HFF-Myc (cell line): Measurements from ENCODE around the gene IL22.

Experiments used
- DNase-seq: peaks from one replicate; pipeline ENCODE4 v3.0.0-alpha.2; 2011; ENCODE audit warnings: low read depth; ENCODE audit errors: extremely low read depth
- H3K4me3 ChIP-seq: replicated peaks from 2 replicates; pipeline ENCODE4 v1.5.1; 2011; ENCODE audit warnings: low read depth, mild to moderate bottlenecking, control low read depth, low read length
- TF ChIP-seq, protein P1 (sequence below): IDR thresholded peaks from 2 replicates; pipeline ENCODE4 v1.5.1; 2012; ENCODE audit warnings: mild to moderate bottlenecking, low read depth, low read length, control low read depth; ENCODE audit errors: missing control alignments

Gene IL22

DNA sequence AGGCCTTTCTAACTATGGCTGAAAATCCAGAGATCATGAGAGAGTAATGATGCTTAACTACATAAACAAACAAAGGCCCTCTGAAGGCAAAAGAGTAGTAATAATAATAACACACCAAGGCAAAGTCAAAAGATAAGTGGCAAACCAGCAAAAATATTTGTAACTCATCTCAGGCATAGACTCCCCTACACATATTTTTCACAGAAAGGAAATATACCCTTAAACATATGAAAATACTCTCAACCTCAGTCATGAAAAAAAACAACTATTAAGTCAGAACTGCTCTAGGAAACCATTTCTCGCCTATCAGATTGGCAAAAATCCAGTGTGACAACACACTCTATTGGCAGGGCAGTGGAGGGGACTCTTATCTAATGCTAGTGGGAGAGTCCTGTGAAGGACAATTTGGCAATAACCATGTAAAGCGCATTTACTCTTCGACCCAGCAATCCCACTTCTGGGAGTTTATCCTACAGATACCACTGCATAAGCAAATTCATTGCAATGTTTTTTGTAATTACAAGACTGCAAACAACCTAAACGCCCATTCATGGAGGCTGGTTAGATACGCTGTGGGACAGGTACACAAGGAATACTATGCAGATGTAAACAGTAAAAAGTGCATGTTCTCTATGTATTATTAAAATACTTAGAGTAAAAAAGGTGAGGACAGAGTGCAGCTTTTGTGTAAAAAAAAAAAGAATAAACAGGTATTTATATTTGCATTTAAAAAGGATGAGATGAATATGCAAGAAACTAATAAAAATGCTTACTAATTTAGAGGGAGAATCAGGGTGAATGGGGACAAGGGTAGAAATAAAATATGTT, 26.0 kb upstream of the IL22 start:
- DNase-seq, result no peak
- H3K4me3 ChIP-seq, result no peak overlapping the region
- TF ChIP-seq, protein P1, sequence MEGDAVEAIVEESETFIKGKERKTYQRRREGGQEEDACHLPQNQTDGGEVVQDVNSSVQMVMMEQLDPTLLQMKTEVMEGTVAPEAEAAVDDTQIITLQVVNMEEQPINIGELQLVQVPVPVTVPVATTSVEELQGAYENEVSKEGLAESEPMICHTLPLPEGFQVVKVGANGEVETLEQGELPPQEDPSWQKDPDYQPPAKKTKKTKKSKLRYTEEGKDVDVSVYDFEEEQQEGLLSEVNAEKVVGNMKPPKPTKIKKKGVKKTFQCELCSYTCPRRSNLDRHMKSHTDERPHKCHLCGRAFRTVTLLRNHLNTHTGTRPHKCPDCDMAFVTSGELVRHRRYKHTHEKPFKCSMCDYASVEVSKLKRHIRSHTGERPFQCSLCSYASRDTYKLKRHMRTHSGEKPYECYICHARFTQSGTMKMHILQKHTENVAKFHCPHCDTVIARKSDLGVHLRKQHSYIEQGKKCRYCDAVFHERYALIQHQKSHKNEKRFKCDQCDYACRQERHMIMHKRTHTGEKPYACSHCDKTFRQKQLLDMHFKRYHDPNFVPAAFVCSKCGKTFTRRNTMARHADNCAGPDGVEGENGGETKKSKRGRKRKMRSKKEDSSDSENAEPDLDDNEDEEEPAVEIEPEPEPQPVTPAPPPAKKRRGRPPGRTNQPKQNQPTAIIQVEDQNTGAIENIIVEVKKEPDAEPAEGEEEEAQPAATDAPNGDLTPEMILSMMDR, result no peak

DNA sequence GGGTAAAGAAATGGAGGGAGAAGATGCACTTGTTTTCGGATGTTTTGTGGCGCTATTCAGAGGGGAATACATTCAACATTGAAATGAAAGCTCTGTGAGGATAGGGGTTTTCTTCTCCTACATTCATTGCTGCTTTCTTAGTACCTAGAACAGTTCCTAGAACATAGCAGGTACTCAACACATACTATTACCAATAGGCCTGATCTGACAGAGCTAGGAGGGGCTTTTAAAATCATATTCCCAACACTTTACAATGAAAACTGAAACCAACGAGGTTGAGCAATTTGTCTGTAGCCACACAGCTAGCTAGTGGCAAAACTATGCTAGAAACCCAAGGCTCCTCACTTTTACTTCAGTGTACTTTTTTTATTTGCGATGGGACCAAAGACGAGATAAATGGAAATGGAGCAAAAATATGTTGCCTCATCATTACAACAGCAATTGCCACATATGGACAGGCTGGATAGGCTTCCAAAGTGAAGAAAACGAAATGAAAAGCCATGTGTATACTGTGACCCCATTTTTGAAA, 23.1 kb upstream of the IL22 start:
- DNase-seq, result no peak
- H3K4me3 ChIP-seq, result no peak overlapping the region
- TF ChIP-seq, protein P1, result no peak

DNA sequence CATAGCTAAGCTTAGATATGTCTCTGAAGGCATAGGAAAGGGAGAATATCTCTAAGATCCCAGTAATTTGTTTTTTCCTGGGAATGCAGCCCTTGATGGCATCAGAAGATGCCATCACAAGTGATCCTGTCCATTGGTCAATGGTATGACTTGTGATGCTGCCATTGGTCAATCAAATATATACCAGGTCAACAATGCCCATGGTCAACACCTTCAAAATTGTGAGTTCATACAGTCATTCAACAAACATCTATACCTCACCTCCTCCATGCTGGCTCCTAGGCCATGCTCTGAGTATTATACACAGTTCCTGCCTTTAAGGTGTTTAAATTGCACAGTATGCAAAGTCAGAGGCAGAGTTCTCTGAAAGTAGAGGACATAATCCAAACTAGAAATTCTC, 19.3 kb upstream of the IL22 start:
- H3K4me3 ChIP-seq, result no peak overlapping the region
- TF ChIP-seq, protein P1, result no peak
- no peak for DNase-seq

DNA sequence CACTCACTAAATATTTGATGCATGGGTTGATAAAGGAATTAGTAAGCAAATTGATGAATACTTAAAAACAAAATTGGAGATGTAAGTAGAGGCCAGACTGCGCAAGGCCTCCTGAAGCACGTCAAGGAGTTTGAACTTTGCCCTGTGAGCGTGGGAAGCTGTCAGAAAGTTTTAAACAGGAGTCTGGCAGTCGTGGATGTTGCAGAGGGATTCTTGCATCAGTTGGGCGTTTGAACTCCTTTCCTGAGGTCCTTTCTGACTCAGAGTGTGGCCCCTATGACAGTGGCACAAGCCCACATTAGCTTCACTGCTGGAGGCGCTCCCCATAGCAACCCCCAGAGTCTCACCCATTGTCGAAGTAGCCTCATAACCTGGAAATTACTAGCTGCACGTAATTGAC, 17.9 kb upstream of the IL22 start:
- DNase-seq, result no peak
- H3K4me3 ChIP-seq, result no peak overlapping the region
- TF ChIP-seq, protein P1, result no peak

DNA sequence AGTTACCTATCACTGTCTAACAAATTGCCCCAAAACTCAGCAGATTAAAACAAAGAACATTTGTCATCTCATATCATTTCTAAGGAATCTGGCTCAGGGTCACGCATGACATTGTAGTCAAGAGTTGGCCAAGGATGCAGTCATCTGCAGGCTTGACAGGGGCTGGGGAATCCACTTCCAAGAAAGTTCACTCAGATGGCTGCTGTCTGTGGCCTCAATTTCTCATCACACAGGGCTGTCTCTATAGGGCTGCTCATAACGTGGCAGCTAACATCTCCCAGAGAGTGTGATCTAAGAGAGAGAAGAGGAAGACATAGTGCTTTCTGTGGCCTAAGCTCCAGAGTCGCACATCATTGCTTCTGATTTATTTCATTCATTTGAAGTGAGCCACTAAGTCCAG, 17.0 kb upstream of the IL22 start:
- DNase-seq, result no peak
- TF ChIP-seq, protein P1, result no peak
- no peak overlapping the region for H3K4me3 ChIP-seq

DNA sequence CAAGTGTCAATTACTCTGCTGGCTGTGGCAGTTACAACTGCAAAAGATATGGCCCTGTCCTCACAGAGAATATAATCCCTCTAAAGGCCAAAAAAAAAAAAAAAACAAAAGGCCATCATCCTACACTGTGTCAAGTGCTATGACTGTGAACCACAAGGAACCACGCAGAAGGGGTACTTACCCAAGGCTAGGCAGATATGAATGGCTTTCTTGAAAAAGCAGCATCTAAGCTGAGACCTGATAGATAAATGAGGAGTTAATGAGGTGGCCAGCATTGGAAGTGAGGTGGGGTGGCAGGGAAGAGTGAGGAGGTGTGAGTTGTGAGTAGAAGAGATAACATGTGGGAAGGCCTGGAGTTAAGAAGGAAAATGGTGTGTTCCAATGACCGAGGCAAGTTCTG, 16.4 kb upstream of the IL22 start:
- H3K4me3 ChIP-seq, result no peak overlapping the region
- TF ChIP-seq, protein P1, result no peak
- no peak for DNase-seq
